WTC11 (cell line): ENCODE measurements around the gene ZNF202. TPM values are rescaled to one million over a fixed set of nuclear protein-coding genes. Genes with fewer than 3 reads are reported as not detected.

Source experiments
- ATAC-seq: fragments of 200-7000 bp; cut with Tn5 transposase; 2 replicates; pipeline ENCODE4 v1.10.0; 2021; ENCODE audit warnings: mild to moderate bottlenecking, moderate library complexity
- CTCF ChIA-PET: fragments of 300-600 bp; sonication (Branson Sonifier 250); formaldehyde crosslinking; loops from one replicate; lab custom pipeline; 2021; ENCODE audit warnings: antibody characterized with exemption; lab: Charles Lee
- POLR2A ChIA-PET: fragments of 350-600 bp; sonication (Branson Sonifier 250); formaldehyde crosslinking; loops from one replicate; lab custom pipeline; 2021; ENCODE audit warnings: antibody characterized with exemption; lab: Charles Lee
- DNase-seq: peaks from one replicate; pipeline ENCODE4 v3.0.0; 2021; ENCODE audit warnings: low spot score
- H3K27ac Mint-ChIP-seq: 2 replicates; pipeline ENCODE4 v1.8.0; 2021; ENCODE audit warnings: mixed read lengths
- H3K27me3 Mint-ChIP-seq: 2 replicates; pipeline ENCODE4 v1.8.0; 2021; ENCODE audit warnings: low read depth, mild to moderate bottlenecking, moderate library complexity, mixed read lengths
- H3K36me3 Mint-ChIP-seq: 2 replicates; pipeline ENCODE4 v1.8.0; 2021; ENCODE audit warnings: mixed read lengths
- H3K4me1 Mint-ChIP-seq: 2 replicates; pipeline ENCODE4 v1.8.0; 2022; ENCODE audit warnings: mixed read lengths
- H3K4me3 Mint-ChIP-seq: 2 replicates; pipeline ENCODE4 v1.8.0; 2021; ENCODE audit warnings: mild to moderate bottlenecking, moderate library complexity, mixed read lengths
- H3K9me3 Mint-ChIP-seq: 2 replicates; pipeline ENCODE4 v1.8.0; 2021; ENCODE audit warnings: mixed read lengths
- CBFB ChIP-seq: sonication (generic); formaldehyde crosslinking; IDR thresholded peaks from 2 replicates; pipeline ENCODE4 v1.8.1; 2022; ENCODE audit warnings: mild to moderate bottlenecking, low read depth, missing genetic modification reagents
- ELF4 ChIP-seq: sonication (generic); formaldehyde crosslinking; IDR thresholded peaks from 2 replicates; pipeline ENCODE4 v1.8.1; 2022; ENCODE audit warnings: low read depth, mild to moderate bottlenecking, moderate library complexity, missing genetic modification reagents
- ETV6 ChIP-seq: sonication (generic); formaldehyde crosslinking; IDR thresholded peaks from 2 replicates; pipeline ENCODE4 v1.8.1; 2022; ENCODE audit warnings: mild to moderate bottlenecking, missing genetic modification reagents
- FOXP1 ChIP-seq: sonication (generic); formaldehyde crosslinking; IDR thresholded peaks from 2 replicates; pipeline ENCODE4 v1.8.0; 2022; ENCODE audit warnings: missing genetic modification reagents, mild to moderate bottlenecking, moderate library complexity, borderline replicate concordance
- NFATC4 ChIP-seq: fragments of 250-450 bp; sonication (Bioruptor Pico); IDR thresholded peaks from 2 replicates; pipeline ENCODE4 v1.9.0; 2021; ENCODE audit warnings: mild to moderate bottlenecking
- OVOL2 ChIP-seq: fragments of 250-450 bp; sonication (Bioruptor Pico); IDR thresholded peaks from 2 replicates; pipeline ENCODE4 v1.9.0; 2021; ENCODE audit warnings: mild to moderate bottlenecking, borderline replicate concordance
- SMAD4 ChIP-seq: sonication (generic); formaldehyde crosslinking; IDR thresholded peaks from 2 replicates; pipeline ENCODE4 v1.8.0; 2022; ENCODE audit warnings: mild to moderate bottlenecking, missing genetic modification reagents
- SP1 ChIP-seq: sonication (generic); formaldehyde crosslinking; conservative IDR thresholded peaks from 2 replicates; pipeline ENCODE4 v1.8.1; 2022; ENCODE audit warnings: missing genetic modification reagents
- ZNF138 ChIP-seq: sonication (generic); formaldehyde crosslinking; conservative IDR thresholded peaks from 2 replicates; pipeline ENCODE4 v1.8.1; 2022; ENCODE audit warnings: mild to moderate bottlenecking, moderate library complexity, missing genetic modification reagents
- ZNF232 ChIP-seq: sonication (generic); formaldehyde crosslinking; IDR thresholded peaks from 2 replicates; pipeline ENCODE4 v1.8.0; 2022; ENCODE audit warnings: mild to moderate bottlenecking, missing genetic modification reagents
- ZNF317 ChIP-seq: sonication (generic); formaldehyde crosslinking; IDR thresholded peaks from 2 replicates; pipeline ENCODE4 v1.8.1; 2023; ENCODE audit warnings: low read depth, mild to moderate bottlenecking, moderate library complexity, missing genetic modification reagents, borderline replicate concordance
- total RNA-seq: library from RNA; stranded (reverse); gene quantifications from 3 replicates; pipeline ENCODE4 v1.2.3, GENCODE V29; 2021
- TF ChIP-seq, protein P1 (sequence below): sonication (generic); formaldehyde crosslinking; IDR thresholded peaks from 2 replicates; pipeline ENCODE4 v1.8.1; 2022; ENCODE audit warnings: mild to moderate bottlenecking, moderate library complexity, missing genetic modification reagents
- TF ChIP-seq, protein P2 (sequence below): fragments of 250-450 bp; sonication (Bioruptor Pico); IDR thresholded peaks from 2 replicates; pipeline ENCODE4 v1.9.0; 2021; ENCODE audit warnings: moderate library complexity, mild to moderate bottlenecking, inconsistent platforms, borderline replicate concordance
- TF ChIP-seq, protein P3 (sequence below): fragments of 250-450 bp; sonication (Bioruptor Pico); conservative IDR thresholded peaks from 2 replicates; pipeline ENCODE4 v1.9.0; 2021; ENCODE audit warnings: mild to moderate bottlenecking
- TF ChIP-seq, protein P4 (sequence below): sonication (generic); formaldehyde crosslinking; IDR thresholded peaks from 2 replicates; pipeline ENCODE4 v1.8.0; 2022; ENCODE audit warnings: mild to moderate bottlenecking, missing genetic modification reagents
- TF ChIP-seq, protein P5 (sequence below): fragments of 250-450 bp; sonication (Bioruptor Pico); IDR thresholded peaks from 2 replicates; pipeline ENCODE4 v2.1.2; 2022; ENCODE audit warnings: mild to moderate bottlenecking, moderate library complexity
- TF ChIP-seq, protein P6 (sequence below): sonication (generic); formaldehyde crosslinking; IDR thresholded peaks from 2 replicates; pipeline ENCODE4 v1.8.0; 2023; ENCODE audit warnings: missing genetic modification reagents
- TF ChIP-seq, protein P7 (sequence below): fragments of 200-600 bp; IDR thresholded peaks from 2 replicates; pipeline ENCODE4 v1.8.0; 2022; ENCODE audit warnings: antibody characterized with exemption

The ZNF202 gene
- total RNA-seq, 1 experiment from 2014 or later = 29.9 TPM

DNA sequence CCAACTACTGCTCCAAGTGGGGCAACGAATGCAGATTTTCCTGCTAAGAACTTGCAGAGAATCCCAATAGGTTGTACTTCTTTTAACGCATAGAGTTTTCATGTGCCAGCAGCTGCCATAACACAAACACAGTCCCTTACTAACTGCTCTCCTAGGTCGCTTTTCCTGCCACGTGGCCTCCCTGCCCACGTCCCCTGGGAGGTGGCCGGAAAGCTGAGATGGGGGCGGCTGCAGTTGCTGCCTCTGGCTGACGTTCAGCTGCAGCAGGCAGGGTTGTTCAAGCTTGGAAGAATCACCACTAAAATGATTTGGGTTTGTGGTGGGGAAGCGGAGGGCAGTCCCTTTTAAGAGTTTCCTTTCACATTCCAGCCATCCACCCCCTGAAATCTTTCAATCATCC, 39.3 kb downstream of the ZNF202 start:
- Mint-ChIP-seq H3K4me3 (no peak overlapping the region), H3K9me3 (no peaks in the 10 kb centered on the region), H3K27ac (no peak overlapping the region), H3K4me1 (no peaks in the 10 kb centered on the region), H3K27me3 (no peaks in the 10 kb centered on the region), H3K36me3 (no peaks in the 10 kb centered on the region)
- DNase-seq = no peak
- no peak for TF ChIP-seq NFATC4 (CRISPR knock-in tag)
- TF ChIP-seq, protein P1, sequence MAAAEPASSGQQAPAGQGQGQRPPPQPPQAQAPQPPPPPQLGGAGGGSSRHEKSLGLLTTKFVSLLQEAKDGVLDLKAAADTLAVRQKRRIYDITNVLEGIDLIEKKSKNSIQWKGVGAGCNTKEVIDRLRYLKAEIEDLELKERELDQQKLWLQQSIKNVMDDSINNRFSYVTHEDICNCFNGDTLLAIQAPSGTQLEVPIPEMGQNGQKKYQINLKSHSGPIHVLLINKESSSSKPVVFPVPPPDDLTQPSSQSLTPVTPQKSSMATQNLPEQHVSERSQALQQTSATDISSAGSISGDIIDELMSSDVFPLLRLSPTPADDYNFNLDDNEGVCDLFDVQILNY (CRISPR knock-in tag) = no peak
- no peak for TF ChIP-seq CBFB (CRISPR knock-in tag)
- TF ChIP-seq, protein P2, sequence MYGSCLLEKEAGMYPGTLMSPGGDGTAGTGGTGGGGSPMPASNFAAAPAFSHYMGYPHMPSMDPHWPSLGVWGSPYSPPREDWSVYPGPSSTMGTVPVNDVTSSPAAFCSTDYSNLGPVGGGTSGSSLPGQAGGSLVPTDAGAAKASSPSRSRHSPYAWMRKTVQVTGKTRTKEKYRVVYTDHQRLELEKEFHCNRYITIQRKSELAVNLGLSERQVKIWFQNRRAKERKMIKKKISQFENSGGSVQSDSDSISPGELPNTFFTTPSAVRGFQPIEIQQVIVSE (CRISPR knock-in tag) = no peak
- TF ChIP-seq, protein P3, sequence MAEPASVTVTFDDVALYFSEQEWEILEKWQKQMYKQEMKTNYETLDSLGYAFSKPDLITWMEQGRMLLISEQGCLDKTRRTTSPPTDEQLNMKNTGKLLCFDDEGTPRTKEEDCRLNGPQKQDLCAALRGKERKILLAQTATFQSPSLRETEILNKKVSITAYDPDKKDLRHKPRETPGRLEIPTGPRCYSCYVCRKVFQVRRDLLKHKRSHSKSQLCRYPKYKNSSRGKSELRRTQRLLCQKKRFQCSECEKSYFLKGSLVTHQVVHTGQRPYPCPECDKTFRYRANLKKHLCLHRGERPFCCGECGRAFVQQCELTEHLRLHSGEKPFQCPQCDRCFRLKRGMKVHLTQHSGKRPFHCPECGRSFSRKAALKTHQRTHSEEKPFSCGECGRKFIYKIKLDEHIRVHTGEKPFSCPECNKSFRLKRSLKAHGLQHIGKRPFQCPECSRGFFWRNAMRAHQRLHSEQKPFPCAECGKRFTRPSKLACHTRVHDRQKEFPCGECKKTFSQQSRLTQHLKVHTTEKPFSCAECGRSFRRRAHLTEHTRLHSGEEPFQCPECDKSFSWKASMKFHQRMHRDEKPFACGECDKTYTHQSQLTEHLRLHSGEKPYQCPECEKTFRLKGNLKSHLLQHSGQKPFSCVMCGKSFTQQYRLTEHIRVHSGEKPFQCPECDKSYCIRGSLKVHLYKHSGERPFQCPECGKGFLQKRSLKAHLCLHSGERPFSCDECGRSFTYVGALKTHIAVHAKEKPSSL (CRISPR knock-in tag) = no peak
- TF ChIP-seq SMAD4 (CRISPR knock-in tag) = no peak
- TF ChIP-seq, protein P4, sequence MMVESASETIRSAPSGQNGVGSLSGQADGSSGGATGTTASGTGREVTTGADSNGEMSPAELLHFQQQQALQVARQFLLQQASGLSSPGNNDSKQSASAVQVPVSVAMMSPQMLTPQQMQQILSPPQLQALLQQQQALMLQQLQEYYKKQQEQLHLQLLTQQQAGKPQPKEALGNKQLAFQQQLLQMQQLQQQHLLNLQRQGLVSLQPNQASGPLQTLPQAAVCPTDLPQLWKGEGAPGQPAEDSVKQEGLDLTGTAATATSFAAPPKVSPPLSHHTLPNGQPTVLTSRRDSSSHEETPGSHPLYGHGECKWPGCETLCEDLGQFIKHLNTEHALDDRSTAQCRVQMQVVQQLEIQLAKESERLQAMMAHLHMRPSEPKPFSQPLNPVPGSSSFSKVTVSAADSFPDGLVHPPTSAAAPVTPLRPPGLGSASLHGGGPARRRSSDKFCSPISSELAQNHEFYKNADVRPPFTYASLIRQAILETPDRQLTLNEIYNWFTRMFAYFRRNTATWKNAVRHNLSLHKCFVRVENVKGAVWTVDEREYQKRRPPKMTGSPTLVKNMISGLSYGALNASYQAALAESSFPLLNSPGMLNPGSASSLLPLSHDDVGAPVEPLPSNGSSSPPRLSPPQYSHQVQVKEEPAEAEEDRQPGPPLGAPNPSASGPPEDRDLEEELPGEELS (CRISPR knock-in tag) = no peak
- TF ChIP-seq FOXP1 (CRISPR knock-in tag) = no peak
- no peak for TF ChIP-seq ZNF138 (CRISPR knock-in tag)
- TF ChIP-seq ETV6 (CRISPR knock-in tag) = no peak
- no peak for TF ChIP-seq SP1 (CRISPR knock-in tag)
- TF ChIP-seq ZNF317 (CRISPR knock-in tag) = no peak
- TF ChIP-seq, protein P5, sequence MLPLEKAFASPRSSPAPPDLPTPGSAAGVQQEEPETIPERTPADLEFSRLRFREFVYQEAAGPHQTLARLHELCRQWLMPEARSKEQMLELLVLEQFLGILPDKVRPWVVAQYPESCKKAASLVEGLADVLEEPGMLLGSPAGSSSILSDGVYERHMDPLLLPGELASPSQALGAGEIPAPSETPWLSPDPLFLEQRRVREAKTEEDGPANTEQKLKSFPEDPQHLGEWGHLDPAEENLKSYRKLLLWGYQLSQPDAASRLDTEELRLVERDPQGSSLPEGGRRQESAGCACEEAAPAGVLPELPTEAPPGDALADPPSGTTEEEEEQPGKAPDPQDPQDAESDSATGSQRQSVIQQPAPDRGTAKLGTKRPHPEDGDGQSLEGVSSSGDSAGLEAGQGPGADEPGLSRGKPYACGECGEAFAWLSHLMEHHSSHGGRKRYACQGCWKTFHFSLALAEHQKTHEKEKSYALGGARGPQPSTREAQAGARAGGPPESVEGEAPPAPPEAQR (CRISPR knock-in tag) = no peak
- TF ChIP-seq ELF4 = no peak
- no peak for TF ChIP-seq ZNF232
- TF ChIP-seq OVOL2 (CRISPR knock-in tag) = no peak
- TF ChIP-seq, protein P6, sequence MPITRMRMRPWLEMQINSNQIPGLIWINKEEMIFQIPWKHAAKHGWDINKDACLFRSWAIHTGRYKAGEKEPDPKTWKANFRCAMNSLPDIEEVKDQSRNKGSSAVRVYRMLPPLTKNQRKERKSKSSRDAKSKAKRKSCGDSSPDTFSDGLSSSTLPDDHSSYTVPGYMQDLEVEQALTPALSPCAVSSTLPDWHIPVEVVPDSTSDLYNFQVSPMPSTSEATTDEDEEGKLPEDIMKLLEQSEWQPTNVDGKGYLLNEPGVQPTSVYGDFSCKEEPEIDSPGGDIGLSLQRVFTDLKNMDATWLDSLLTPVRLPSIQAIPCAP (CRISPR knock-in tag) = no peak
- TF ChIP-seq, protein P7, sequence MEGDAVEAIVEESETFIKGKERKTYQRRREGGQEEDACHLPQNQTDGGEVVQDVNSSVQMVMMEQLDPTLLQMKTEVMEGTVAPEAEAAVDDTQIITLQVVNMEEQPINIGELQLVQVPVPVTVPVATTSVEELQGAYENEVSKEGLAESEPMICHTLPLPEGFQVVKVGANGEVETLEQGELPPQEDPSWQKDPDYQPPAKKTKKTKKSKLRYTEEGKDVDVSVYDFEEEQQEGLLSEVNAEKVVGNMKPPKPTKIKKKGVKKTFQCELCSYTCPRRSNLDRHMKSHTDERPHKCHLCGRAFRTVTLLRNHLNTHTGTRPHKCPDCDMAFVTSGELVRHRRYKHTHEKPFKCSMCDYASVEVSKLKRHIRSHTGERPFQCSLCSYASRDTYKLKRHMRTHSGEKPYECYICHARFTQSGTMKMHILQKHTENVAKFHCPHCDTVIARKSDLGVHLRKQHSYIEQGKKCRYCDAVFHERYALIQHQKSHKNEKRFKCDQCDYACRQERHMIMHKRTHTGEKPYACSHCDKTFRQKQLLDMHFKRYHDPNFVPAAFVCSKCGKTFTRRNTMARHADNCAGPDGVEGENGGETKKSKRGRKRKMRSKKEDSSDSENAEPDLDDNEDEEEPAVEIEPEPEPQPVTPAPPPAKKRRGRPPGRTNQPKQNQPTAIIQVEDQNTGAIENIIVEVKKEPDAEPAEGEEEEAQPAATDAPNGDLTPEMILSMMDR = no peak
- CTCF ChIA-PET = interaction anchor here (1.4 to 1.8 kb wide), 3 partner anchors 9 to 367 kb away, joined by 3 to 7 read pairs (median 4); no protein-coding TSS in a partner anchor
- POLR2A ChIA-PET = no interaction called here
- no peak for ATAC-seq
